ENCODE data around the gene ZNF414. TPM values are rescaled to one million over a fixed set of nuclear protein-coding genes. Genes with fewer than 3 reads are reported as not detected.

ZNF414 gene
- total and polyA plus RNA-seq, 9 donors, result 0.62 to 49.7 (median 26.2) TPM

- WGBS, 3 donors, result 76 to 79% (median 77%) methylated on average over 7 of the region's 7 CpGs
- intact Hi-C loops (cut with DNase I), result loop anchor here in 1 of 4 donors (10.0 kb wide), 1 partner anchor 69 kb away; no protein-coding TSS in a partner anchor
- no peaks in the 10 kb centered on the region for H3K36me3 ChIP-seq
- no peak overlapping the region for H3K4me3 ChIP-seq
- no peaks in the 10 kb centered on the region for H3K4me1 ChIP-seq (ENCODE audit: insufficient read depth)
- TF ChIP-seq POLR2A (IDR thresholded peaks at IDR 0.05) (no peak), EP300 (IDR thresholded peaks at IDR 0.05) (no peak), CTCF (IDR thresholded peaks at IDR 0.05) (no peak)
- no peaks in the 10 kb centered on the region for H3K9me3 ChIP-seq
- DNase-seq, result no peak
- H3K27me3 ChIP-seq, result no peaks in the 10 kb centered on the region
- H3K27ac ChIP-seq, result no peak overlapping the region
These were observed 19.8 kb downstream of the ZNF414 start for GRCh38 chr19:8494158-8494557.

DNA sequence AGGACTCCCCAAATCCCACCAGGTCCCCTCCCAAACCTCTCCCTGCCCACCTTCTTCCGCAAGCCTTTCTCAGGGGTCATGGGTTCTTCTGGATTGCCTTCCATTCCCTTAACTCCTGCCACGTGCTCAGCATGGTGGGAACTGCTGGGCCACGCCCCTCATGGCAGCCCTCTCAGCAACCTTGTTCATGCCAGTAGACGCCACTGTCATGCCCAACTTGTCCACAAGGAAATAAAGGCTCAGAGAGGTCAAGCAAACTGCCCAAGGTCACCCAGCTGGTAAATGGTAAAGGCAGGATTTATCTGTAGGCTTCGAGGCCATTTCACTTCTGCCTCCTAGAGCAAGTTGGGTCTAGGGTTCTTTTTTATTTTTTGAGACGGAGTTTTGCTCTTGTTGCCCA is 22.4 kb downstream of the ZNF414 start:
- Histone ChIP-seq H3K4me3 (no peak overlapping the region), H3K27me3 (no peaks in the 10 kb centered on the region), H3K9me3 (no peaks in the 10 kb centered on the region), H3K27ac (no peak overlapping the region), H3K36me3 (no peaks in the 10 kb centered on the region), H3K4me1 (ENCODE audit: insufficient read depth) (no peaks in the 10 kb centered on the region)
- intact Hi-C loops (cut with DNase I), result loop anchor here in 1 of 4 donors (10.0 kb wide), 1 partner anchor 67 kb away; no protein-coding TSS in a partner anchor
- no peak for TF ChIP-seq POLR2A (IDR thresholded peaks at IDR 0.05)
- no peak for TF ChIP-seq EP300 (IDR thresholded peaks at IDR 0.05)
- TF ChIP-seq CTCF (IDR thresholded peaks at IDR 0.05), result no peak
- 82 to 91% (median 84%) methylated on average over 6 of the region's 6 CpGs for WGBS, 3 donors
- no peak for DNase-seq

GRCh38 chr19:8490873-8491272 is 23.1 kb downstream of the ZNF414 start:
- Histone ChIP-seq H3K9me3 (no peaks in the 10 kb centered on the region), H3K4me1 (ENCODE audit: insufficient read depth) (no peaks in the 10 kb centered on the region), H3K27ac (no peak overlapping the region), H3K4me3 (no peak overlapping the region), H3K36me3 (no peaks in the 10 kb centered on the region), H3K27me3 (no peaks in the 10 kb centered on the region)
- no peak for DNase-seq
- WGBS, 3 donors, result 71 to 81% (median 75%) methylated on average over 12 of the region's 12 CpGs
- intact Hi-C loops (cut with DNase I), result loop anchor here in 1 of 4 donors (10.0 kb wide), 1 partner anchor 66 kb away; no protein-coding TSS in a partner anchor
- TF ChIP-seq EP300 (IDR thresholded peaks at IDR 0.05) (no peak), POLR2A (IDR thresholded peaks at IDR 0.05) (no peak), CTCF (IDR thresholded peaks at IDR 0.05) (no peak)

GRCh38 chr19:8490395-8490760 is 23.6 kb downstream of the ZNF414 start:
- no peaks in the 10 kb centered on the region for H3K36me3 ChIP-seq
- WGBS, 3 donors, result 71 to 85% (median 79%) methylated on average over 24 of the region's 24 CpGs
- no peaks in the 10 kb centered on the region for H3K9me3 ChIP-seq
- DNase-seq, result no peak
- intact Hi-C loops (cut with DNase I), result loop anchor here in 1 of 4 donors (10.0 kb wide), 1 partner anchor 66 kb away; no protein-coding TSS in a partner anchor
- TF ChIP-seq POLR2A (IDR thresholded peaks at IDR 0.05) (no peak), EP300 (IDR thresholded peaks at IDR 0.05) (no peak), CTCF (IDR thresholded peaks at IDR 0.05) (no peak)
- no peak overlapping the region for H3K4me3 ChIP-seq
- no peaks in the 10 kb centered on the region for H3K27me3 ChIP-seq
- H3K27ac ChIP-seq, result no peak overlapping the region
- H3K4me1 ChIP-seq (ENCODE audit: insufficient read depth), result no peaks in the 10 kb centered on the region
